KMS-11 (cell line): Measurements from ENCODE around the gene EDN2.
A peak's percentile ranks its signal among the peaks of the same experiment; 100 is the strongest.

Experiments
- H2AFZ ChIP-seq: fragments of 200-600 bp; sonication (generic); 2 replicates; pipeline ENCODE4 v1.6.1; 2016; ENCODE audit warnings: antibody characterized with exemption, mixed run types, low read depth
- H3K27ac ChIP-seq: fragments of 200-600 bp; sonication (generic); 2 replicates; pipeline ENCODE4 v1.6.1; 2016; ENCODE audit warnings: mild to moderate bottlenecking, mixed run types
- H3K27me3 ChIP-seq: fragments of 200-600 bp; sonication (generic); 2 replicates; pipeline ENCODE4 v1.6.1; 2017; ENCODE audit warnings: mild to moderate bottlenecking, low read depth, mixed run types, moderate library complexity; ENCODE audit not compliant: insufficient read depth
- H3K36me3 ChIP-seq: fragments of 200-600 bp; sonication (generic); 2 replicates; pipeline ENCODE4 v1.6.1; 2017; ENCODE audit warnings: mild to moderate bottlenecking, mixed run types; ENCODE audit not compliant: insufficient read depth
- H3K4me1 ChIP-seq: fragments of 200-600 bp; sonication (generic); 2 replicates; pipeline ENCODE4 v1.6.1; 2016; ENCODE audit warnings: mild to moderate bottlenecking, low read depth, mixed run types; ENCODE audit not compliant: poor library complexity, severe bottlenecking
- H3K4me2 ChIP-seq: fragments of 200-600 bp; sonication (generic); 2 replicates; pipeline ENCODE4 v1.7.0; 2016; ENCODE audit warnings: mild to moderate bottlenecking, mixed run types
- H3K4me3 ChIP-seq: fragments of 200-600 bp; sonication (generic); IDR thresholded peaks from 2 replicates; pipeline ENCODE4 v1.6.1; 2017; ENCODE audit warnings: low read depth, low read length, mixed read lengths; ENCODE audit not compliant: insufficient read depth
- H3K79me2 ChIP-seq: fragments of 200-600 bp; sonication (generic); 2 replicates; pipeline ENCODE4 v1.6.1; 2016; ENCODE audit warnings: low read depth, mixed run types; ENCODE audit not compliant: insufficient read depth
- H3K9ac ChIP-seq: fragments of 200-600 bp; sonication (generic); 2 replicates; pipeline ENCODE4 v1.6.1; 2016; ENCODE audit warnings: mild to moderate bottlenecking, mixed run types
- H4K20me1 ChIP-seq: fragments of 200-600 bp; sonication (generic); 2 replicates; pipeline ENCODE4 v1.6.1; 2016; ENCODE audit warnings: mild to moderate bottlenecking, mixed run types; ENCODE audit not compliant: insufficient read depth
- TF ChIP-seq, protein P1 (sequence below): fragments of 200-600 bp; sonication (generic); conservative IDR thresholded peaks from 2 replicates; pipeline ENCODE4 v1.6.1; 2017; ENCODE audit warnings: low read depth, mild to moderate bottlenecking, antibody characterized with exemption, low read length, moderate library complexity, mixed read lengths

The EDN2 gene

DNA sequence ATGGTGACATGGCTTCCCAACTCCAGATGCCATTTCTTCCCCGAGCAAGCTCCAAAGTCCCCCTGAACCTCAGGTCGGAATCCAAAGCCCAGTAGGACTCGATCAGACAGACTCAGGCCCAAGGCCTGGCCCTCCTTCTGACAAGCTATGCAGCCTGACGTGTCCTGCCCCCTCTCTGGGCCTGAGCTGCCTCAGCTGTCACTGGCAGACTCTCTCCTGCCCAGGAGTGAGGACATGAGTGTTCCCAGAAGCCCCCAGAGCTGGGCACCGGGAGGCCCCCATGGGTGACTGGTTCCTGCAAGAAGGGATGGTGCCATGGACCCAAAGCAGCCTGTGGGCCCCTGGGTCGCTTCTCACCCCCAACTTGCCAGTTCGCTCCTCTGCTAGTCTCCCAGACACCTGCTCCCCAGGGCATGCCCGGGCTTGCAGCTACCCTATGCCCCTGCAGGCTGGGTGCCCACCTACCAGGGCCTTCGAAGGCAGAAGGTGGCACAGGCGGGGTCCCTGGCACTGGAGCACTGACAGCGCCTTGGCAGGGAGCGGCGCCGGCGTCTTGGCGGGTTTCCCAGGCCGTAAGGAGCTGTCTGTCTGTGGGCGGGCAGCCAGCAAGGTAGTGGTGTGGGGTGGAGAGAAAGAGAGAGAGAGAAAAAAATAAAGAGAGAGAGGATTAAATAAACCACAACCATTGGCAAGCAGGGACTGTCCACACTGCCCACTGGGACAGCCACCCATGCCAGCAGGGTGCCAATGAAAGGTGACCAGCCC lies 2.3 kb downstream of the EDN2 start:
- Histone ChIP-seq H3K27me3 (no peaks in the 10 kb centered on the region), H2AFZ (peak overlapping the region; percentile 68), H3K4me3 (peak overlapping the region; percentile 30), H3K27ac (peak overlapping the region; percentile 95), H3K36me3 (no peaks in the 10 kb centered on the region), H3K4me2 (peak overlapping the region; percentile 90), H3K4me1 (peaks cover 60% of the 10 kb centered on the region), H3K79me2 (no peaks in the 10 kb centered on the region), H3K9ac (peak overlapping the region; percentile 63), H4K20me1 (no peaks in the 10 kb centered on the region)
- TF ChIP-seq, protein P1, sequence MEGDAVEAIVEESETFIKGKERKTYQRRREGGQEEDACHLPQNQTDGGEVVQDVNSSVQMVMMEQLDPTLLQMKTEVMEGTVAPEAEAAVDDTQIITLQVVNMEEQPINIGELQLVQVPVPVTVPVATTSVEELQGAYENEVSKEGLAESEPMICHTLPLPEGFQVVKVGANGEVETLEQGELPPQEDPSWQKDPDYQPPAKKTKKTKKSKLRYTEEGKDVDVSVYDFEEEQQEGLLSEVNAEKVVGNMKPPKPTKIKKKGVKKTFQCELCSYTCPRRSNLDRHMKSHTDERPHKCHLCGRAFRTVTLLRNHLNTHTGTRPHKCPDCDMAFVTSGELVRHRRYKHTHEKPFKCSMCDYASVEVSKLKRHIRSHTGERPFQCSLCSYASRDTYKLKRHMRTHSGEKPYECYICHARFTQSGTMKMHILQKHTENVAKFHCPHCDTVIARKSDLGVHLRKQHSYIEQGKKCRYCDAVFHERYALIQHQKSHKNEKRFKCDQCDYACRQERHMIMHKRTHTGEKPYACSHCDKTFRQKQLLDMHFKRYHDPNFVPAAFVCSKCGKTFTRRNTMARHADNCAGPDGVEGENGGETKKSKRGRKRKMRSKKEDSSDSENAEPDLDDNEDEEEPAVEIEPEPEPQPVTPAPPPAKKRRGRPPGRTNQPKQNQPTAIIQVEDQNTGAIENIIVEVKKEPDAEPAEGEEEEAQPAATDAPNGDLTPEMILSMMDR = no peak

- Histone ChIP-seq H3K79me2 (no peaks in the 10 kb centered on the region), H3K9ac (peak overlapping the region; percentile 63; the same call in 1 of the 2 replicates), H3K4me3 (no peak overlapping the region), H3K27ac (peak overlapping the region; percentile 95), H3K4me1 (peaks cover 63% of the 10 kb centered on the region), H3K27me3 (no peaks in the 10 kb centered on the region), H4K20me1 (no peaks in the 10 kb centered on the region), H3K36me3 (no peaks in the 10 kb centered on the region), H2AFZ (no peak overlapping the region), H3K4me2 (peak overlapping the region; percentile 90; the same call in 1 of the 2 replicates)
- TF ChIP-seq, protein P1 = no peak
These were observed 3.2 kb downstream of the EDN2 start for GRCh38 chr1:41481109-41481775.

GRCh38 chr1:41480204-41481108 lies 4.0 kb downstream of the EDN2 start:
- TF ChIP-seq, protein P1 = no peak
- no peaks in the 10 kb centered on the region for H3K27me3 ChIP-seq
- no peaks in the 10 kb centered on the region for H3K36me3 ChIP-seq
- no peak overlapping the region for H2AFZ ChIP-seq
- H3K4me3 ChIP-seq = no peak overlapping the region
- H3K79me2 ChIP-seq = no peaks in the 10 kb centered on the region
- no peak overlapping the region for H3K9ac ChIP-seq
- peaks cover 62% of the 10 kb centered on the region for H3K4me1 ChIP-seq
- H4K20me1 ChIP-seq = no peaks in the 10 kb centered on the region
- H3K27ac ChIP-seq = no peak overlapping the region
- no peak overlapping the region for H3K4me2 ChIP-seq

- Histone ChIP-seq H3K4me3 (no peak overlapping the region), H3K4me1 (peaks cover 55% of the 10 kb centered on the region), H3K79me2 (no peaks in the 10 kb centered on the region), H2AFZ (no peak overlapping the region), H3K27me3 (no peaks in the 10 kb centered on the region), H4K20me1 (no peaks in the 10 kb centered on the region), H3K27ac (no peak overlapping the region), H3K36me3 (no peaks in the 10 kb centered on the region), H3K4me2 (no peak overlapping the region), H3K9ac (no peak overlapping the region)
- TF ChIP-seq, protein P1 = no peak
These were observed 4.7 kb downstream of the EDN2 start for GRCh38 chr1:41479808-41480160.
